ENCODE measurements around the gene EMILIN3.

Gene EMILIN3

DNA sequence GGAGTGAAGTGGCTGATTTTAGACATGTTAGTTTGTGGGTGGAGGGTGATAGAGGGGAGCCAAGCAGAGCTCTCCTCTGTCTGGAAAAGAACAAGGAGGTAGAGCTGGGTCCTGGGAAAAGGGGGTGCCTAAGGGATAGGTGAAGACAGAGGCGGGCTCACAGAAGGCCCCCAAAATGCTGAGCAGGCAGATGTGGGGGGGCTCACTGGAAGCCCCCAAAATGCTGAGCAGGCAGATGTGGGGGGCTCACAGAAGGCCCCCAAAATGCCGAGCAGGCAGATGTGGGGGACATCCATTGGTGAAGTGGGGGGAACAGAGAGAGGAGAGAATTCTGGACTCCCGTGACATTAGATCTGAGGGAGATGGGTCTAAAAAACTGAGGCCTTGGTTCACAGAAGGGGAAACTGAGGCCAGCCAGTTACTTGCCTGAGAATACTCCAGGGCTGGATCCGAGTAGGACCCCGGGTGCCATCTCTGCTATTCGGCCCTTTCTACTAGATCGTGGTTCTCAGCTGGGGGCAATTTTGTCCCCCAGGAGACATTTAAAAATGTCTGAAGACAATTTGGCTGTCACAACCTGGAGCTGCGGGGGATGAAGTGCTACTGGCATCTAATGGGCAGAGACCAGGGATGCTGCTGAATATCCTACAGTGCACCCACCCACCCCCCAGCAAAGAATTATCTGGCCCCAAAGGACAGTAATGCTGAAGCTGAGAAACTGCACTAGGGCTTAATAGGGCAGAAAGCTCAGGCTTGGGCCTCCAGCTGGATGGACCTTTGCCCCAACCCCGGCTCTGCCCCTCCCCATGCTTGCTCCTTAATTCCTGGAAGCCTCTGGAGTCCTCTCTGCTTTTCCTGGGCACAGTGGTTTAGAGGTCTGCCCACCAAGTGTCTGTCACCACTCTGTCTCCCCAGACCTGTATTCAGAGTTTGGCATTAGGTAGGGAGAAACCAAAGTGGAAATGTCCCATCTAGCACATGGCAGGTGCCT is 23.8 kb downstream of the EMILIN3 start:
- Histone ChIP-seq H3K9ac (ENCODE audit: low read length) (no peak overlapping the region), H3K36me3 (ENCODE audit: low read length) (no peaks in the 10 kb centered on the region), H3K27me3 (ENCODE audit: low read length) (no peaks in the 10 kb centered on the region), H3K9me3 (ENCODE audit: insufficient read depth, low read length) (no peaks in the 10 kb centered on the region), H3K4me2 (ENCODE audit: low read depth, low read length, poor library complexity, severe bottlenecking) (no peak overlapping the region), H3F3A (ENCODE audit: insufficient read depth) (no peaks in the 10 kb centered on the region), H2AFZ (ENCODE audit: low read depth, low read length, severe bottlenecking) (no peak overlapping the region), H3K27ac (ENCODE audit: low read depth, low read length) (no peak overlapping the region), H4K20me1 (ENCODE audit: low read depth, low read length) (no peaks in the 10 kb centered on the region), H3K79me2 (ENCODE audit: insufficient read depth, low read length) (no peaks in the 10 kb centered on the region), H3K9me2 (replicated peaks; ENCODE audit: insufficient read depth, low read length) (no peaks in the 10 kb centered on the region), H3K4me3 (ENCODE audit: insufficient read depth, low read length, poor library complexity, severe bottlenecking) (no peak overlapping the region)
- TF ChIP-seq EZH2phosphoT487 (conservative IDR thresholded peaks at IDR 0.05; ENCODE audit: low read length), result no peak
- TF ChIP-seq, protein P1, sequence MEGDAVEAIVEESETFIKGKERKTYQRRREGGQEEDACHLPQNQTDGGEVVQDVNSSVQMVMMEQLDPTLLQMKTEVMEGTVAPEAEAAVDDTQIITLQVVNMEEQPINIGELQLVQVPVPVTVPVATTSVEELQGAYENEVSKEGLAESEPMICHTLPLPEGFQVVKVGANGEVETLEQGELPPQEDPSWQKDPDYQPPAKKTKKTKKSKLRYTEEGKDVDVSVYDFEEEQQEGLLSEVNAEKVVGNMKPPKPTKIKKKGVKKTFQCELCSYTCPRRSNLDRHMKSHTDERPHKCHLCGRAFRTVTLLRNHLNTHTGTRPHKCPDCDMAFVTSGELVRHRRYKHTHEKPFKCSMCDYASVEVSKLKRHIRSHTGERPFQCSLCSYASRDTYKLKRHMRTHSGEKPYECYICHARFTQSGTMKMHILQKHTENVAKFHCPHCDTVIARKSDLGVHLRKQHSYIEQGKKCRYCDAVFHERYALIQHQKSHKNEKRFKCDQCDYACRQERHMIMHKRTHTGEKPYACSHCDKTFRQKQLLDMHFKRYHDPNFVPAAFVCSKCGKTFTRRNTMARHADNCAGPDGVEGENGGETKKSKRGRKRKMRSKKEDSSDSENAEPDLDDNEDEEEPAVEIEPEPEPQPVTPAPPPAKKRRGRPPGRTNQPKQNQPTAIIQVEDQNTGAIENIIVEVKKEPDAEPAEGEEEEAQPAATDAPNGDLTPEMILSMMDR (IDR thresholded peaks at IDR 0.05; ENCODE audit: insufficient read depth, low read length, poor library complexity, severe bottlenecking), result no peak

DNA sequence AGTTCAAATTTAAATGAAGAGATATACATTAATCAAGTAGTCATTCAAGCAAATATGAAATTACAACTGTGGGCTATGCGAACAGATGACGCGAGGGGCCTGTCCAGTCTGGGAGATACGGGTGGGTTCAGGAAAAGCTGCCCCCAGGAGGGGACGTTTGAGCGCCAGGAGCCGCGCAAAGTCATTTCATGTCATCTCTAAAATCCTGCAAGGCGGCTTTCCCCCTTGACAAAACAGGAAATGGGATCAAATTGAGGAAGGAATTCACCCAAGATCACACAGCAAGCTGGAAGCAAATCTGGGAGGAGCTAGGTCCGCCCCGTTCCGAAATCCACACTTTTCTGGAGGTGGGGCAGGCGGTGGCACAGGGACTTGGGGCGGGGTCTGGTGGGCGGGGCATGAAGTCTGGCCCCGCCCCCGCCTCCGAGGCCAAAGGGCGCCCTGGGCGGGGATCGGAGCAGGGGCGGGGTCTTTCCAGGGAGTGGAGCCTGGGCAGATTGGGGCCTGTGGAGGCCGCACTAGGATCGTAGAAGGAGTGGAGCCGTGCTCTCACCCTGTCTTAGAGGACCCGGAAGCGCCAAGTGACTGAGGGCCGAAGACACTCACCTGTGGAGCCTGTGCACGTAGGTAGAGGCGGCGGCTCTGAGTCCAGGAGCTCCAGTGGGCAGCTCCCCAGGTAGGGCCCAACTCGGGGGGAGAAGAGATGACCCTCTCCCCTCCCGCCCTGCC is 26.1 kb downstream of the EMILIN3 start, which contains the start of gene LPIN3:
LPIN3 (plus strand) TSS at position 495 of the 729 bp plus-strand sequence. CDS start 4,983 bp downstream, outside the sequence.
- Histone ChIP-seq H3K27me3 (ENCODE audit: low read length) (no peaks in the 10 kb centered on the region), H3K27ac (ENCODE audit: low read depth, low read length) (no peak within 1 kb of the TSS), H3F3A (ENCODE audit: insufficient read depth) (no peaks in the 10 kb centered on the region), H3K4me2 (ENCODE audit: low read depth, low read length, poor library complexity, severe bottlenecking) (peak within 1 kb of the TSS; percentile 32), H3K79me2 (ENCODE audit: insufficient read depth, low read length) (no peaks in the 10 kb centered on the region), H3K9me2 (replicated peaks; ENCODE audit: insufficient read depth, low read length) (no peaks in the 10 kb centered on the region), H2AFZ (ENCODE audit: low read depth, low read length, severe bottlenecking) (peak within 1 kb of the TSS; percentile 29), H3K4me3 (ENCODE audit: insufficient read depth, low read length, poor library complexity, severe bottlenecking) (no peak within 1 kb of the TSS), H3K36me3 (ENCODE audit: low read length) (no peaks in the 10 kb centered on the region), H4K20me1 (ENCODE audit: low read depth, low read length) (no peaks in the 10 kb centered on the region), H3K9me3 (ENCODE audit: insufficient read depth, low read length) (no peaks in the 10 kb centered on the region), H3K9ac (ENCODE audit: low read length) (no peak within 1 kb of the TSS)
- TF ChIP-seq, protein P1 (IDR thresholded peaks at IDR 0.05; ENCODE audit: insufficient read depth, low read length, poor library complexity, severe bottlenecking), result no peak
- no peak for TF ChIP-seq EZH2phosphoT487 (conservative IDR thresholded peaks at IDR 0.05; ENCODE audit: low read length)

DNA sequence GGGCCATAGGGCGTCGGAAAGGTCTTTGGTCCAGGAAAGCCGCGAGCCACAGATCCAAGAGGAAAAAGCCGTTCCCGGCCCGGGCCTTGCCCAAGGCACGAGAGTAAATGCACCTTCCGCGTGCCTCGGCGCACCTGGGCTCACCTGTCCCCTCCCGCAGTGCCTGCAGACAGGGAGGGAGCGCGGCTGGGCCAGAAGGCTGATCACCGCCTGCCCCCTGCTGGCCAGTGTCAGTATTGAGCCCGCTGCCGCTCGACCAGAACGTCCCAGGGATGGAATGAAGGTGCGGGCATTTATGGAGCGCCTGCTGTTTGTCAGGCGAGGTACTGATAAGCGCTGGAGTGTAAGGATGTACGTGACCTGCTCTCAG is 26.7 kb downstream of the EMILIN3 start:
- no peaks in the 10 kb centered on the region for H3K79me2 ChIP-seq (ENCODE audit: insufficient read depth, low read length)
- no peak overlapping the region for H3K27ac ChIP-seq (ENCODE audit: low read depth, low read length)
- H4K20me1 ChIP-seq (ENCODE audit: low read depth, low read length), result no peaks in the 10 kb centered on the region
- peak overlapping the region; percentile 29 for H2AFZ ChIP-seq (ENCODE audit: low read depth, low read length, severe bottlenecking)
- H3K9me3 ChIP-seq (ENCODE audit: insufficient read depth, low read length), result no peaks in the 10 kb centered on the region
- H3K9ac ChIP-seq (ENCODE audit: low read length), result no peak overlapping the region
- no peaks in the 10 kb centered on the region for H3K27me3 ChIP-seq (ENCODE audit: low read length)
- H3K36me3 ChIP-seq (ENCODE audit: low read length), result no peaks in the 10 kb centered on the region
- H3K9me2 ChIP-seq (replicated peaks; ENCODE audit: insufficient read depth, low read length), result no peaks in the 10 kb centered on the region
- peak overlapping the region; percentile 32 for H3K4me2 ChIP-seq (ENCODE audit: low read depth, low read length, poor library complexity, severe bottlenecking)
- TF ChIP-seq EZH2phosphoT487 (conservative IDR thresholded peaks at IDR 0.05; ENCODE audit: low read length), result no peak
- TF ChIP-seq, protein P1 (IDR thresholded peaks at IDR 0.05; ENCODE audit: insufficient read depth, low read length, poor library complexity, severe bottlenecking), result peak; percentile 92
- no peaks in the 10 kb centered on the region for H3F3A ChIP-seq (ENCODE audit: insufficient read depth)
- H3K4me3 ChIP-seq (ENCODE audit: insufficient read depth, low read length, poor library complexity, severe bottlenecking), result no peak overlapping the region

All from SU-DHL-6 (cell line).